Stimulated activated memory B cell treated with anti-CD40 and anti-IgM and Interleukin-4, amounts not matched to agents 10 μg/mL and 1 μg/mL and 100 μg/mL, for 72 hours (primary cell): ENCODE data around the gene MYH10.

Source experiments
- ATAC-seq: fragments of 150-1000 bp; cut with Tn5 transposase; 2 replicates; pipeline ENCODE4 v1.10.0; 2021
- H3K27ac Mint-ChIP-seq: one replicate; pipeline ENCODE4 v1.8.0; 2022; ENCODE audit warnings: mild to moderate bottlenecking, mixed read lengths
- H3K27me3 Mint-ChIP-seq: one replicate; pipeline ENCODE4 v1.8.0; 2022; ENCODE audit warnings: mixed read lengths
- H3K36me3 Mint-ChIP-seq: one replicate; pipeline ENCODE4 v1.8.0; 2022; ENCODE audit warnings: mixed read lengths
- H3K4me1 Mint-ChIP-seq: one replicate; pipeline ENCODE4 v1.8.0; 2022; ENCODE audit warnings: mixed read lengths
- H3K4me3 Mint-ChIP-seq: one replicate; pipeline ENCODE4 v1.8.0; 2022; ENCODE audit warnings: mild to moderate bottlenecking, moderate library complexity, mixed read lengths
- H3K9me3 Mint-ChIP-seq: one replicate; pipeline ENCODE4 v1.8.0; 2022; ENCODE audit warnings: mixed read lengths

Gene MYH10

DNA sequence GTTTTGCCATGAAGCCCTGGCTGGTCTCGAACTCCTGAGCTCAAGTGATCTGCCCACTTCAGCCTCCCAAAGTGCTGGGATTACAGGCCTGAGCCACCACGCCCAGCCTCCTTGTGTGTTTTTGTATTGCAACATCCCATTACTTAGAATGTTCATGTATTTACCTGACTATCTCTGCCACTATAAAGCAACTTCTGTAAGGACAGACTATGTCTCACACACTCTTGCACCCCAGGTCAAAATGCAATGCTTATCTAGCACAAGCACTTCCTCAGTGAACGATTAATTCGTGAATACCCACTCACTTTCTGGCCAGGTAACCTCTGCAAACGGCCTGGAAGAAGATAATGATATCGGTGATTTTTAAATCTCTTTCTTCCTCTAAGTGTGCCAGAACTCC lies 112.2 kb downstream of the MYH10 start:
- Mint-ChIP-seq H3K27me3 (no peaks in the 10 kb centered on the region), H3K4me1 (no peaks in the 10 kb centered on the region), H3K4me3 (no peak overlapping the region), H3K27ac (no peak overlapping the region), H3K36me3 (peaks cover 12% of the 10 kb centered on the region), H3K9me3 (no peaks in the 10 kb centered on the region)
- ATAC-seq: no peak

DNA sequence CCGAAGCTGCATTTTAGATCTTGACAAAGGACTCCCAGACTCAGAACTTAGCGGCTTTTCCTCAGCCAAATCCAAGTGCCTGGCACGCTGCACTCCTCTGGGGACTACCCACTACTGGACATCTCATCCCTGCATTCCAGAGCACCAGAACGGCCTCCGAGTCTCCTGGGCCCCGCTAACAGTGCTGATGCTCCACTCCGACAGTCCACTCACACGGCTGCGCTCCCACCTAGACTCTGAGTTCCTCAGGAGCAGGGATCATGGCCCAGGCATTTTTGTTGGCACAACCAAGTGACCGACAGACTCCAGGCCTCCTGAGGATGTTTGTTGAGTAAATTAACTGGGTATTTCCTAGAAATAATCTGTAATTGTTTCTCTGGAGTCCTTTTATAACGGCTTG lies 115.7 kb downstream of the MYH10 start:
- no peak overlapping the region for H3K4me3 Mint-ChIP-seq
- no peak overlapping the region for H3K27ac Mint-ChIP-seq
- H3K36me3 Mint-ChIP-seq: peaks cover 12% of the 10 kb centered on the region
- no peaks in the 10 kb centered on the region for H3K4me1 Mint-ChIP-seq
- H3K9me3 Mint-ChIP-seq: no peaks in the 10 kb centered on the region
- H3K27me3 Mint-ChIP-seq: no peaks in the 10 kb centered on the region
- ATAC-seq: no peak

DNA sequence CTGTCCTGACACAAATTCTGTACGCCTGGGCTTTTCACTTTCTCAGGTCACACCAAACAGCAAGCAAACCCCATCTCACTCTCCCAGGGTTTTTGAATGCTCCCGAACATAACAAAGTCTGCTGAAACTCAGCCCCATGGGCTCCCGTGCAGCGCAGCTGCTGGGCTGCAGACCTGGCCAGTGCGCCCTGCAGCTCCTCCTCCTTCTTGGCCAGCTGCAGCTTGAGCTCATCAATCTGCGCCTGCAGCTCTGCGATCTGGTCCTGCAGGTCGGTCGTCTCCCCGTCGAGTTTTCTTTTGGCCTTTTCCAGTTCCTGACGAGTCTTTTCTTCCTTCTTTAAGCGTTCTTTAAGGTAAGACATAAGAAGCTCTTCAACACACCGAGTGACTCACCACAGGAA lies 124.4 kb downstream of the MYH10 start:
- H3K36me3 Mint-ChIP-seq: peaks cover 18% of the 10 kb centered on the region
- H3K27ac Mint-ChIP-seq: no peak overlapping the region
- H3K4me3 Mint-ChIP-seq: no peak overlapping the region
- no peaks in the 10 kb centered on the region for H3K4me1 Mint-ChIP-seq
- H3K27me3 Mint-ChIP-seq: no peaks in the 10 kb centered on the region
- ATAC-seq: no peak
- H3K9me3 Mint-ChIP-seq: no peaks in the 10 kb centered on the region

DNA sequence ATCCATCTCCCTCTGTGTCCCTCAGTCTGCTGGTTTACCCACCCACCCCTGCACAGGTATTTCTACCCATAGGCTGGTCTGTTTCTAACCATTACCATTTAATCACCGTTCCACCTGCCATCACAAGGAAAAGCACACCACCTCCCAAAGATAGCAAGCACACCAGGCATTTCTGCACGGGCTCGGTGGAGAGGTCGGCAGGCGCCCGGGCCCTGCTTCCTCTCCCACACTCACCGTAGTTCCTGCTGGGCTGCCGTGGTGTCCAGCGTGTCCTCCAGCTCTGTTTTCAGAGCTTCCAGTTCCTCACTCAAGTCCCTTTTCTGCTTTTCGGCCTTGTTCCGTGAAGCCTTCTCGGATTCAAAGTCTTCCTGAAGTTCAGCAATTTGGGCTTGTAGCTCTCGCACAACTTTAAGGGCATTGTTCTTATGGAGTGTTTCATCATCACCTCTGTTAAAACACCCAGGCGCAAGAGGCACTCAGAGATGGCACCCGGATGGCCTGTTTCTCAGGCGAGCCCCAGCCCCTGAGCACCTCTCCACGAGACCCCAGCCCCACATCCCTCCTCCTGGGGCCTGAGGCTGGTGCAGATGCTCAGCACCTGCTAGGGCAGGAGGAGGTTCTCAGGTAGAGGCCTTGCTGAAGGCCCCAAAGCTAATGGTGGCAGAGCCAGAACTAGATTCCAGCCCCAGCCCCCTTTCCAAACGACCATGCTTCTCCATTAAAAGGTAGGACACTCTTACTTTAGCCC lies 125.9 kb downstream of the MYH10 start:
- ATAC-seq: no peak
- Mint-ChIP-seq H3K27ac (no peak overlapping the region), H3K36me3 (peaks cover 18% of the 10 kb centered on the region), H3K4me1 (no peaks in the 10 kb centered on the region), H3K4me3 (no peak overlapping the region), H3K27me3 (no peaks in the 10 kb centered on the region), H3K9me3 (no peaks in the 10 kb centered on the region)

DNA sequence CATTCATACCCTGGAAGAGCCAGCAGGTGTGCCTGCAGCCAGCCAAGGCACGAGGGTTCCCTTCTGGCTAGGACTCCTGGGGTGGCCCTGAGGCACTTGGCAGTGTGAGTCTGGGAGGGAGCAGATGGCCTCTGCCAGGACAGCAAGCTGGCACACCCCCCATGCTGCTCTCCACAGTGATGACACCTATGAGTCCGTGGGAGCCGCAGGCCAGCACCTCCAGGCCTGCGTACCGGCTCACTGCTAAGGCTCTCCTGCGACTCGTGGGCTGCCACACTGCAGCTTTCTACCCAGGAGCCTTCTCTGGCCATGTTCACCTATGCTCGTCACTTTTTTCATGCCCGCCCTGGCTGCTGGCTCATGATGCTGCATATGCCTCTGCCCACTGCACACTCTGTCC lies 126.7 kb downstream of the MYH10 start:
- Mint-ChIP-seq H3K27ac (no peak overlapping the region), H3K4me3 (no peak overlapping the region), H3K27me3 (no peaks in the 10 kb centered on the region), H3K9me3 (no peaks in the 10 kb centered on the region), H3K4me1 (no peaks in the 10 kb centered on the region), H3K36me3 (peaks cover 13% of the 10 kb centered on the region)
- no peak for ATAC-seq

DNA sequence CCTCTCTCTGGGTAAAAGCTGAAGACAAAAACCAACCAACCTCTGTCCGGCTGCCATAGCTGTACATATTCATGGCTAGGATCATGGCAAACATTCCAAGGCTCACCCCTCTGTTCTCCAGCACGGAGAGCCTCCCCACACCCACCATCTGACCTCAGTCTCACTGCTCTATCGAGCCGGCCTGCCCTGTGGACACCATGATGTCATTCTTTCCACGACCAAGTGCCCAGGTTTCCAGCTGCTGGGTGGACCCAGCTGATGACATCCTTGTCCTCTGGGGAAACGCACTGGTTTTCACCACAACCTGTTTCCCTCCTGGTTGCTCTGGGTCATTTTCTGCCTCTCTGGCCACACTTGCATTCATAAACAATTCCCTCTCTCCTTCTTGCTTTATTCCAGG lies 127.2 kb downstream of the MYH10 start:
- Mint-ChIP-seq H3K27me3 (no peaks in the 10 kb centered on the region), H3K27ac (no peak overlapping the region), H3K4me3 (no peak overlapping the region)

DNA sequence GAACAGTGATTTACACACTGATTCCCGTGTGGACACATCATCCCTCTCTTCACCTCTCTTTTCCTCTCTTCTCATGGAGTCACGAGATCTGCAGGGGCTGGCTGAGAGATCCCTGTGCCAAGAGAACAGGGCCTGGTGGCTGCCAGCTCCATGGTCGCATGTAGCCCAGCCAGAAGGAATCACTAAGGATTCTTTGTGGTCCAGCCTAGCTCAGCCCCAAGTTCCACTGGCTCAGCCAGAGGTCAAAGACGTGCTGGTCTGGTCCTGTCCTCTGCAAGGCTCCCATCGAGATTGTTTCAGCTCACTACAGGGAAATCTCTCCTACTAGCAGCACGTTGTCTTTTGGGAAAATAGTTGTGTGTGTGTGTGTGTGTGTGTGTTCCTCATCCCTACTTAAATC lies 128.4 kb downstream of the MYH10 start:
- H3K4me1 Mint-ChIP-seq: no peaks in the 10 kb centered on the region
- H3K9me3 Mint-ChIP-seq: no peaks in the 10 kb centered on the region
- H3K4me3 Mint-ChIP-seq: no peak overlapping the region
- no peak for ATAC-seq
- H3K27me3 Mint-ChIP-seq: no peaks in the 10 kb centered on the region
- no peak overlapping the region for H3K27ac Mint-ChIP-seq
- H3K36me3 Mint-ChIP-seq: peaks cover 8% of the 10 kb centered on the region

More for the DNA sequence above, 127.2 kb downstream of the MYH10 start:
- H3K9me3 Mint-ChIP-seq: no peaks in the 10 kb centered on the region
- peaks cover 9% of the 10 kb centered on the region for H3K36me3 Mint-ChIP-seq
- no peaks in the 10 kb centered on the region for H3K4me1 Mint-ChIP-seq
- no peak for ATAC-seq

DNA sequence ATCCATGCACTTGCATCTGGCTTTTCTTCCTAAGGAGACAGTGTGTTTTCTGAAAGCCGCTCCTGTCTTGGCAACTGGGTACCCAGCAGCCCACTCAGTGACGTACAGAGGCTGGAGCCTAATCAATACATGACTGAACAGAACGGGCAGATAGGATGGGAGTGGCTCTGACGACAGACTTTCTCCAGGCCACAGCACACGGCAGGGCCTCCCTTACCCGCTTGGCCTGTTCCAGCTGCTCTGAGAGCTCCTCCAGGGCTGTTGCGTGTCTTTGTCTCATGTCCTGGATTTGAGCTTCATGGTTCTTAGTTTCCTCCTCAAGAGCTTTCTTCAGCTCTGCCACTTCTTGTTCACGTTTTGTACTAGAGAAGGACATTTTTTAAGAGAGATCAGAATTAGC lies 129.9 kb downstream of the MYH10 start:
- H3K27me3 Mint-ChIP-seq: no peaks in the 10 kb centered on the region
- H3K4me1 Mint-ChIP-seq: no peaks in the 10 kb centered on the region
- no peak overlapping the region for H3K27ac Mint-ChIP-seq
- H3K9me3 Mint-ChIP-seq: no peaks in the 10 kb centered on the region
- H3K4me3 Mint-ChIP-seq: no peak overlapping the region
- H3K36me3 Mint-ChIP-seq: peaks cover 5% of the 10 kb centered on the region
- ATAC-seq: no peak

DNA sequence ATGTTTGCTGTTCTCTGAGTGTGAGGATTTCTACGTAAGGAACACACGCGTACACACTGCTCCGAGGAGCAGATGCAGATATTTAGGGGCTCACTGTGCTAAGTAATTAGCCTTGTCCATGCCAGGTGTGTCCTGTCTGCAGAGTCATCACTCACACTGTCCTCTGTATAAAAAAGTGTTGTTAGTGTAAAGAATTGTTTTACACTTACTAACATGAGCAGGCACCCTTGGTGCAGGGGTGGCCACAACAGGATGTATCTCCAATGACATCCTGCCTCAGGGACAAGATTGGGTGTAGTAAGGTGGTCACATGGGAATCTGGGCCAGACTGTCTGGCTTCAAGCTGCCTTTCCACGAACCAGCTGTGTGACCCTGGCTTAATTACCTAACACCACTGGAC lies 130.9 kb downstream of the MYH10 start:
- H3K9me3 Mint-ChIP-seq: no peaks in the 10 kb centered on the region
- H3K27ac Mint-ChIP-seq: no peak overlapping the region
- H3K36me3 Mint-ChIP-seq: peaks cover 5% of the 10 kb centered on the region
- no peak for ATAC-seq
- no peak overlapping the region for H3K4me3 Mint-ChIP-seq
- H3K4me1 Mint-ChIP-seq: no peaks in the 10 kb centered on the region
- no peaks in the 10 kb centered on the region for H3K27me3 Mint-ChIP-seq

DNA sequence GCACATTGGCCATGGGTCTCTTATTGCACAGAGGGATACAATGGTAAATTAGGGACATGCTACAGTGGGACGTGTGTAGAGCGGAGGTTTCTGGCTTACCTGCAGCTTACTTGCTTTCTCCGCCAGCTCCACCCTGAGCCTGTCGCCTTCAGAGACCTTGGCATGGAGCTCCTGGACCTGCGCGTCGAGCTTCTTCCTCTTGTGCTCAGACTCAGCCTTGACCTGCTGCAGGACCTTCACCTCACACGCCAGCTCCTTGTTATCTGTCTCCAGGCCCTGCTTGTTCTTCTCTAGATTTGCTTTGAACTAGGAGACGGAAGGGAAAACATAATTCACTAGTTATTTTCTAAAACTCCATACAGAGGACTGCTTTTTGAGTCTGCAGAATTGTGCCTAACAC lies 131.4 kb downstream of the MYH10 start:
- Mint-ChIP-seq H3K36me3 (peaks cover 4% of the 10 kb centered on the region), H3K9me3 (no peaks in the 10 kb centered on the region), H3K27me3 (no peaks in the 10 kb centered on the region), H3K4me1 (no peaks in the 10 kb centered on the region), H3K4me3 (no peak overlapping the region), H3K27ac (no peak overlapping the region)
- no peak for ATAC-seq

DNA sequence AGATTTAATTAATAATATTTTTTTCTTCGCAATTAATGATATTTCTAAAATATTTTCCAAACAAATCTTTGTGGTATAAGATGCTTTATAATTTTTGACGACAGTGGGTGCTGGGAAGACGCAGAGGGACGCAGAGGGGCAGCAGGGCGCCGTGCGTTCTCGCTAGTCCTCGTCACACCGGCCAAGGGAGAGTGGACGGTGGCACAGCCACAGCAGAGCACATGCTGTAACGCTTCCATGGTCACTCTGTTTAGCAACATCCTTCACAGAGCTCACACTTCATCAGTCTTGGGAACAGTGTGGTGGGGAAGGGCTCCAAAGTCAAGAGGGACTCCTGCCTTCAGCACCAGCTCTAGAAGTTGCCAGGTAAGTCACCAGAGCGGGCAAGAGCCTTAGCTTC lies 134.4 kb downstream of the MYH10 start:
- H3K9me3 Mint-ChIP-seq: no peaks in the 10 kb centered on the region
- H3K27me3 Mint-ChIP-seq: no peaks in the 10 kb centered on the region
- no peak overlapping the region for H3K27ac Mint-ChIP-seq
- H3K4me3 Mint-ChIP-seq: no peak overlapping the region
- peaks cover 19% of the 10 kb centered on the region for H3K36me3 Mint-ChIP-seq
- no peaks in the 10 kb centered on the region for H3K4me1 Mint-ChIP-seq
- no peak for ATAC-seq

DNA sequence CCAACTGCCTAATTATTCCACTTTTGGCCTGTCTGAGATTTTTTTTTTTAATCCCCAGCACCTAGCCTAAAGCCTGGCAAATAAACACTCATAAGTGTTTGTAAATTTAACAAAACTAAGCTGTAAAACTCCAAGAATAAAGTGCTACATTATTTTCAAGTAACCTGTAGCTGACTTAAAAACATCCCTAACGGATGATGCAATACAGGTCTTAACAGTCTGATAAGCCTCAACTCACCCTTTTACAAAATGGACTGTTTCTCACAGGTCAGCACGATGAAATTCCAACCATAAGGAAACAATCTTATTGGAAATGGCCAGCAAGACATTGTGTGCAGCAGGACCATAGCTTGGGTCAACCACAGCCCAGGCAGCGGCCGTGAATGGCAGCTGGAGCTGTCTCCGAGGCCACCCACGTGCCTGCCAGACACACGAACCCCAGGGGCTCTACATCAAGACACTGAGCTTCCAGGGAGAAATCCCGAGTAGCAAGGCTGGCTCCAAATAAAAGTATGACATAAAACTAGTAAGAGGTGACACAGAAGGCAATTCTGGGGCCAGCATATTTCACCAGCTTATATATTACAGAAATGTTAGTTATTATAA lies 135.9 kb downstream of the MYH10 start:
- Mint-ChIP-seq H3K27ac (no peak overlapping the region), H3K27me3 (no peaks in the 10 kb centered on the region), H3K4me3 (no peak overlapping the region)

DNA sequence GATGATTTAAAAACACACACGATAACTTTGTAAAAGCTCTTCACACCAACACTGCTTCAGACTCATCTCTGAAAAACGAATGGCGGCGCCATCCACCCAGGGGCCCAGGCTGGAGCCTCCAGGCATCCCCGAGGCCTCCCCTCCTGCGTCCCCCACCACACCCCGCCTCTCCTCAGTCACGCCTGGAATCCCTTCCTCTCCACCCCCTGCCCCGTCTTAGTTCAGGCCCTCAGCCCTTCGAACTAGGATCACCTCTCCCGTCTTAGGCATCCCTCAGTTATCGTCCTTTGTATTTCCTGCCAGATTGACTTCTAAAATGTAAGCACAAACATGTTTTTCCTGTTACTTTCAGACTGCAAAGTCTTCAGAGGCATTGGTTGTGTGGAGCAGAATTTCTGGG lies 136.5 kb downstream of the MYH10 start:
- H3K4me1 Mint-ChIP-seq: no peaks in the 10 kb centered on the region
- no peak overlapping the region for H3K4me3 Mint-ChIP-seq
- peaks cover 30% of the 10 kb centered on the region for H3K36me3 Mint-ChIP-seq
- H3K9me3 Mint-ChIP-seq: peaks cover 3% of the 10 kb centered on the region
- ATAC-seq: no peak
- H3K27ac Mint-ChIP-seq: no peak overlapping the region
- no peaks in the 10 kb centered on the region for H3K27me3 Mint-ChIP-seq

More for the DNA sequence above, 135.9 kb downstream of the MYH10 start:
- Mint-ChIP-seq H3K9me3 (peaks cover 3% of the 10 kb centered on the region), H3K36me3 (peaks cover 30% of the 10 kb centered on the region), H3K4me1 (no peaks in the 10 kb centered on the region)
- ATAC-seq: no peak

DNA sequence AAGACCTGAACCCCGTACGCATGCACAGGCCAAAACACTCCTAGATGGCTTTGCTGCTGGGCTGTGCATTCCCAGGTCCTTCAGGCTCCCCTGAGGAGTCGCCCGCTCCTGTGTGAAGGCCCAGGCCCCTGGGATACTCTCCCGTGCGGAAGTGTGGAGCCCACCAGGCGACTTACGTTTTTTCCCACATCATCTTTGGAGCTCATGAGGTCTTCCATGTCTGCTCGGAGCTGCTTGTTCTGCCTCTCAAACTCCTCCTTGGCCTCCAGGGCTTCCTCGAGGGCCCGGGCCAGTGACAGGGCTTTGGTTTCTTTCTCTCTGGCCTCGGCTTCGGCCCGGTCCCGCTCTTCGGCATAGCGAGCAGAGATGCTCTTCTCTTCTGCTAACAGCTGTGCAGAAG lies 138.4 kb downstream of the MYH10 start:
- ATAC-seq: no peak
- H3K36me3 Mint-ChIP-seq: peaks cover 36% of the 10 kb centered on the region
- H3K4me1 Mint-ChIP-seq: no peaks in the 10 kb centered on the region
- H3K27me3 Mint-ChIP-seq: no peaks in the 10 kb centered on the region
- no peak overlapping the region for H3K4me3 Mint-ChIP-seq
- peaks cover 3% of the 10 kb centered on the region for H3K9me3 Mint-ChIP-seq
- H3K27ac Mint-ChIP-seq: no peak overlapping the region

DNA sequence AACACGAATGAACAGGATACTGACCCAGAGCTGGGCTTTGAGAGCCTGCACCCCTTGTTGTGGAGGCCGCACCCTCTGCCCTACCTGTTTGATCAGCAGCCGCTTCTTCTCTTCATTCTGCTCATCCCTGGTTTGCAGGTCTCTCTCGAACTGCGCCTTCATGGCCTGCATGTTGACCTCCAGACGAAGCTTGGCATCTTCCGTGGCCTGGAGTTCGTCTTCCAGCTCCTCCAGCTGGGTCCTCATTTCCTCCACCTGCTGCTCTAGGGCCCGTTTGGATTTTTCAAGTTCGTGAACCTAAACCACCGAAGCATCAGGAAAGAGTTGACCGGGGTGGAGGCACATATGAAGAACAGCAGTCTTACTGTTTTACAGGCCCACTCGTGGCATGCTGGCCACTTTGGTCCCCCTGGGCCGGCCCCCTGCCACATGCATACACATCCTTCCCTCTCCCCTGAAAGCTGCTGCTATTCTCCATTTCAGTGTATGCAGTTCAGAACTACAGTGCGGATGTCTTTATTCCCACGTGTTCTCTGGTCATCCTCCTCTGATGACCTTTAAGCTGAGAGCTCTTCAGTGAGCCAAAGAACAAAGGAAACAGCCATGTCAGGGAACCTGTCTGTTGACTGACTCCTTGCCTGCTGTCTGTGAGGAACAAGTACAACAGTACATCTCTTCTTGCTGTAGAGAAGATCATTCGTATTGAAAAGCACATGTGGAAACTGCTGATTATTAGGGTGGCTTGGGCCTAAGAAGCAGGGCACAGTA lies 140.1 kb downstream of the MYH10 start:
- no peaks in the 10 kb centered on the region for H3K4me1 Mint-ChIP-seq
- H3K36me3 Mint-ChIP-seq: peaks cover 41% of the 10 kb centered on the region
- ATAC-seq: no peak
- peaks cover 3% of the 10 kb centered on the region for H3K9me3 Mint-ChIP-seq
- no peak overlapping the region for H3K27ac Mint-ChIP-seq
- no peaks in the 10 kb centered on the region for H3K27me3 Mint-ChIP-seq
- H3K4me3 Mint-ChIP-seq: no peak overlapping the region

DNA sequence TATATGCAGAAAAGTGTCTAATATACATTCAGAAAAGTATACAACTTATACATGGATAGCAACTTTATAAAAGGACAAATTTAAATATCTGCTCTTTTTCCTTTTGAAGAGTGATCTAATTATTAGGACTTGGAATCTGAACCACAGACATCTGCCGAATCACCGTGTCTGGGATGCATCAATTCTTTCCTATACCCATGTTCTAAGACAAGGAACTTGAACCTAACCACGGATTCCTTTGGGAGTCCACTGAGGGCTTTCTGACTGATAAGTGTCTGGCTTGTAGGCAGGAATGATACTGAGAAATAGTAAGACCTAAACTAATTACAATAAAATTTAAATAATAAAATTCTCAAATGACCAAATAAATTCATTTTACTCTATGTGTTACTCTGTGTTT lies 140.7 kb downstream of the MYH10 start:
- no peaks in the 10 kb centered on the region for H3K4me1 Mint-ChIP-seq
- no peak overlapping the region for H3K27ac Mint-ChIP-seq
- ATAC-seq: no peak

More for the DNA sequence above, 140.7 kb downstream of the MYH10 start:
- H3K4me3 Mint-ChIP-seq: no peak overlapping the region
- peaks cover 42% of the 10 kb centered on the region for H3K36me3 Mint-ChIP-seq
- H3K9me3 Mint-ChIP-seq: peaks cover 3% of the 10 kb centered on the region
- no peaks in the 10 kb centered on the region for H3K27me3 Mint-ChIP-seq
